CD8-positive, alpha-beta memory T cell (primary cell): ENCODE results near the gene GTF2H2C. TPM values are rescaled to one million over a fixed set of nuclear protein-coding genes. Genes with fewer than 3 reads are reported as not detected.
A peak's percentile ranks its signal among the peaks of the same experiment; 100 is the strongest.
"Not testable (repeated sequence)": the region's sequence is repeated elsewhere in the genome, so short reads cannot be mapped to it uniquely, and the experiment has no call there.

Source experiments
- CTCF ChIA-PET: fragments of 350-600 bp; sonication (Branson Sonifier 250); formaldehyde crosslinking; loops from one replicate; lab custom pipeline; 2021; ENCODE audit warnings: antibody characterized with exemption; lab: Charles Lee
- POLR2A ChIA-PET: fragments of 350-600 bp; sonication (Branson Sonifier 250); formaldehyde crosslinking; loops from one replicate; lab custom pipeline; 2021; ENCODE audit warnings: antibody characterized with exemption; lab: Charles Lee
- DNase-seq, 5 donors: peaks; one replicate each; pipeline versions ENCODE4 v3.0.0 to v3.0.0-alpha.2; 2020 to 2022; ENCODE audit warnings: mixed read lengths in 1 of 5
- H3K27ac ChIP-seq: one replicate; pipeline ENCODE4 v1.7.0; 2013; ENCODE audit warnings: low read depth, mild to moderate bottlenecking, low read length, moderate library complexity
- H3K27me3 ChIP-seq: 2 replicates; pipeline ENCODE4 v1.7.0; 2013; ENCODE audit warnings: low read length, mild to moderate bottlenecking; ENCODE audit not compliant: insufficient read depth, poor library complexity, severe bottlenecking
- H3K36me3 ChIP-seq: 2 replicates; pipeline ENCODE4 v1.7.0; 2013; ENCODE audit warnings: mild to moderate bottlenecking, low read length, moderate library complexity; ENCODE audit not compliant: insufficient read depth
- H3K4me1 ChIP-seq: 2 replicates; pipeline ENCODE4 v1.7.0; 2013; ENCODE audit warnings: mild to moderate bottlenecking, low read length, moderate library complexity; ENCODE audit not compliant: insufficient read depth
- H3K4me3 ChIP-seq: 2 replicates; pipeline ENCODE4 v1.7.0; 2013; ENCODE audit warnings: mild to moderate bottlenecking, low read length
- H3K9me3 ChIP-seq: 2 replicates; pipeline ENCODE4 v1.7.0; 2013; ENCODE audit warnings: mild to moderate bottlenecking, low read length
- H3K27ac Mint-ChIP-seq, 8 donors: one replicate each; pipeline ENCODE4 v1.8.0; 2020 to 2021; ENCODE audit warnings: mixed read lengths in 8 of 8, mild to moderate bottlenecking in 6 of 8, inconsistent platforms in 3 of 8, moderate library complexity in 3 of 8
- H3K27me3 Mint-ChIP-seq, 2 donors: one replicate each; pipeline ENCODE4 v1.8.0; 2020 to 2021; ENCODE audit warnings: mixed read lengths in 2 of 2, mild to moderate bottlenecking in 1 of 2, moderate library complexity in 1 of 2
- H3K36me3 Mint-ChIP-seq, 3 donors: one replicate each; pipeline ENCODE4 v1.8.0; 2020 to 2021; ENCODE audit warnings: mixed read lengths in 3 of 3, inconsistent platforms in 1 of 3, mild to moderate bottlenecking in 1 of 3
- H3K4me1 Mint-ChIP-seq, 3 donors: one replicate each; pipeline ENCODE4 v1.8.0; 2020 to 2021; ENCODE audit warnings: mixed read lengths in 3 of 3, inconsistent platforms in 1 of 3, mild to moderate bottlenecking in 1 of 3
- H3K4me3 Mint-ChIP-seq, 7 donors: one replicate each; pipeline ENCODE4 v1.8.0; 2020 to 2021; ENCODE audit warnings: mixed read lengths in 7 of 7, mild to moderate bottlenecking in 6 of 7, moderate library complexity in 4 of 7, inconsistent platforms in 2 of 7
- H3K9me3 Mint-ChIP-seq, 5 donors: one replicate each; pipeline ENCODE4 v1.8.0; 2020 to 2022; ENCODE audit warnings: mixed read lengths in 5 of 5, mild to moderate bottlenecking in 3 of 5, moderate library complexity in 2 of 5, inconsistent platforms in 1 of 5
- polyA plus RNA-seq: library from polyadenylated mRNA; unstranded; fragments of 300-500 nt; fragmentation: Illumina TruSeq; gene quantifications from one replicate; pipeline ENCODE4 v1.2.3, GENCODE V29; 2021
- total RNA-seq, 2 experiments: library from RNA; stranded (reverse); gene quantifications; one replicate each; pipeline ENCODE4 v1.2.3, GENCODE V29; 2021

The GTF2H2C gene
- total and polyA plus RNA-seq, 3 experiments from 2014 or later: 20.4 to 65.4 (median 59.7) TPM

- H3K4me1 ChIP-seq, H3K27ac Mint-ChIP-seq, H3K36me3 Mint-ChIP-seq, CTCF ChIA-PET, H3K27me3 Mint-ChIP-seq, H3K9me3 ChIP-seq, H3K4me1 Mint-ChIP-seq, H3K9me3 Mint-ChIP-seq, H3K27ac ChIP-seq, POLR2A ChIA-PET, H3K27me3 ChIP-seq, H3K4me3 ChIP-seq, DNase-seq, H3K36me3 ChIP-seq, H3K4me3 Mint-ChIP-seq: not testable (repeated sequence)
Measured at GRCh38 chr5:69596114-69596840, 36.3 kb downstream of the GTF2H2C start.

DNA sequence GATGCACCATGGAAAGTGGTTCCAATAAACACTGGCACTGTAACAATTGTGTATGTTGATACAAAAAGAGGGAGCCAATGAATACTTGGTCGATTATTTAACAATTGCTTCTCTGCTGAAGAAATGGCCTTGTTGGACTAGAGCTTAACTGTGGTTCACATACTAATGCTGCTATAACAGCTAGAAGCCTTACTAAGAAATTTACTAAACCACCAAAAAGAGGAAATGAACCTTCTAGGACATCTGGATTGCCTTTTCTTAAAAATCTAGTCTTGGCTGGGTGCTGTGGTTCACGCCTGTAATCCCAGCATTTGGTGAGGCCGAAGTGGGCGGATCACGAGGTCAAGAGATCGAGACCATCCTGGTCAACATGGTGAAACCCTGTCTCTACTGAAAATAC is 42.0 kb downstream of the GTF2H2C start:
- H3K4me1 ChIP-seq, H3K36me3 Mint-ChIP-seq, H3K4me3 ChIP-seq, H3K27ac ChIP-seq, H3K9me3 ChIP-seq, H3K4me1 Mint-ChIP-seq, H3K27me3 ChIP-seq, H3K36me3 ChIP-seq, DNase-seq, CTCF ChIA-PET, H3K27me3 Mint-ChIP-seq, H3K27ac Mint-ChIP-seq, H3K9me3 Mint-ChIP-seq, POLR2A ChIA-PET, H3K4me3 Mint-ChIP-seq: not testable (repeated sequence)

DNA sequence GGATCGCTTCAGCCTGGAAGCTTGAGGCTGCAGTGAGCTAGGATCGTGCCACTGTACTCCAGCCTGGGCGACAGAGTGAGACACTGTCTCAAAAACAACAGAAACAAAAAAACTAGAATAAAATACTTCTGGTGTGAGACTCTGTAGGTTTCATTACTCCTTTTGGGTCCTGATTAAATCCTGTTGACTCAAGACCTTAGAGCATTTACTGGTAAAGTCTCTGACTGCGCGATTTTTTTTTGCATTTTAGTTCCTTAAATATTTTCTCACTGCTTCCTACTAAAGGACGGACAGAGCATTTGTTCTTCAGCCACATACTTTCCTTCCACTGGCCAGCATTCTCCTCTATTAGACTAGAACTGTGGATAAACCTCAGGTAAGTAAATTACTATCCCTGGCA is 46.8 kb downstream of the GTF2H2C start:
- H3K4me1 ChIP-seq, H3K36me3 Mint-ChIP-seq, CTCF ChIA-PET, H3K4me1 Mint-ChIP-seq, H3K27ac Mint-ChIP-seq, H3K27me3 ChIP-seq, H3K4me3 Mint-ChIP-seq, H3K36me3 ChIP-seq, H3K9me3 ChIP-seq, H3K27me3 Mint-ChIP-seq, POLR2A ChIA-PET, H3K4me3 ChIP-seq, H3K27ac ChIP-seq, DNase-seq, H3K9me3 Mint-ChIP-seq: not testable (repeated sequence)

DNA sequence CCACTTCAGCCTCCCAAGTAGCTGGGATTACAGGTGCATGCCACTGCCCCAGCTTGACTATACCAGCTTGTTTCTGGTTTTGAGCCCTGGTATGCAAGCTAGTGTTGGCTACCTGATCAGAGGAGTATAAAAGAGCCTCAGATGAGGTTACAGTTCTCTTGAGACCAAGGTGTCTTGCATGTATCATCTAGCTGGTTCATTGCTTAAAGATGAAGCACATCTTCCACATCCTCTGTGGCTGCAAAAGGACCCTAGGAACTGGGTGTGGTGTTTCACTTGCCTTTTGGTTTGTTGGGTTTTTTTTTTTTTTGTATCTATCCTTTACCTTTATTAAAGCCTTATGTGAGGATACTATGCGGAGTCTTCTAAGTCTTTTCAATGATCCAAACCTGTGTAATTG is 47.8 kb downstream of the GTF2H2C start:
- CTCF ChIA-PET, H3K36me3 ChIP-seq, H3K4me3 Mint-ChIP-seq, H3K9me3 ChIP-seq, H3K27me3 ChIP-seq, POLR2A ChIA-PET, H3K4me3 ChIP-seq, H3K27ac ChIP-seq, H3K36me3 Mint-ChIP-seq, DNase-seq, H3K27ac Mint-ChIP-seq, H3K4me1 ChIP-seq, H3K27me3 Mint-ChIP-seq, H3K4me1 Mint-ChIP-seq, H3K9me3 Mint-ChIP-seq: not testable (repeated sequence)

DNA sequence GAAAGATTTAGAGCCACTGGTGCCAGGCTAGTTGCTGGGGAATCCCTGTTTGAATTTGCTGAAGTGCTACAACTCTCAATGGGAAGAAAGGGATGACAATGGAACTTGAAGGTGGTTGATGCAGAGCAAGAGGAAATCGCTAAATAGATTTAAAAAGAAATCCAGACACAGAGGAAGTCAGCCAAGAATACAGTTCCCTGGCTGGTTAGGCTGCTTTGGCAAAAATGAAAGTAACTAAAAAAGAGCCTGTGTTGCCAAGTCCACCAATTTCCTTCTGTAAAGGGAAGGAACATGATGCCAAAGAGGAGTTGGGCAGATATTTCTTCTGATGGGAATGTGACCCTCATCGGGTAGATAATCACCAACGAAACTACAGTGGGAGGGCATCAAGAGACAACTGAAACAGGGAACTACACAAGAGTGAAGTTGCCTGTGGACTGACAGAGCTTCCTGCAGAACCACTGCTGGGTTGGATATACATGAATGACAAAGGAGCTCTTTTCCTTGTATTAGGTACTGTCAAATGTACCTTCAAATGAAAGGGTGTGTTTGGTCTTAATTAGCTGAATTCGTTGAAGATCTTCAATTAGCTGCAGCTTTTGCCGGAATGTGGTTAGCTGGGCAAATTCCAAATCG is 49.0 kb downstream of the GTF2H2C start:
- H3K27me3 Mint-ChIP-seq, H3K9me3 ChIP-seq, POLR2A ChIA-PET, H3K4me3 ChIP-seq, H3K36me3 ChIP-seq, CTCF ChIA-PET, H3K27me3 ChIP-seq, H3K27ac Mint-ChIP-seq, H3K9me3 Mint-ChIP-seq, H3K4me1 Mint-ChIP-seq, H3K27ac ChIP-seq, H3K4me3 Mint-ChIP-seq, H3K4me1 ChIP-seq, DNase-seq, H3K36me3 Mint-ChIP-seq: not testable (repeated sequence)

DNA sequence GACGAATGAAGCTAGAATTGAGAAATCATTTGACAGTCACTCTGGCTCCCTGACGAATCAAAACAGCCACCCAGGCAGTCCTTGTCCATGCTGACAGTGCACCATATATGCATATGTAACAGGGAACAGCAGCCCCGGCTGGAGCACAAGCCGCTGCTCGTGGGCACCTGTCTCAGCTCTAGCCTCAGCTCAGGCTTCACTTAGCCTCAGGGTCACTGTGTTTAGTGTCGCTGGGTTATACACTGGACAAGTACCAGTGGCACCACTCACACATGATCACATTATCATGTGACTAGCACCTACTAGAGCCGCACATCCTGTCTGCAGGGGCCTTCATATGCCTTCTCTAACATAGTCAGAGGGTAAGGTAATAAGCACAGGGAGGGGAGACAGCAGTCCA is 54.9 kb downstream of the GTF2H2C start:
- H3K36me3 ChIP-seq, H3K27me3 ChIP-seq, H3K4me1 Mint-ChIP-seq, H3K36me3 Mint-ChIP-seq, POLR2A ChIA-PET, H3K4me3 ChIP-seq, CTCF ChIA-PET, H3K4me3 Mint-ChIP-seq, H3K4me1 ChIP-seq, DNase-seq, H3K27ac Mint-ChIP-seq, H3K27ac ChIP-seq, H3K9me3 Mint-ChIP-seq, H3K9me3 ChIP-seq, H3K27me3 Mint-ChIP-seq: not testable (repeated sequence)

DNA sequence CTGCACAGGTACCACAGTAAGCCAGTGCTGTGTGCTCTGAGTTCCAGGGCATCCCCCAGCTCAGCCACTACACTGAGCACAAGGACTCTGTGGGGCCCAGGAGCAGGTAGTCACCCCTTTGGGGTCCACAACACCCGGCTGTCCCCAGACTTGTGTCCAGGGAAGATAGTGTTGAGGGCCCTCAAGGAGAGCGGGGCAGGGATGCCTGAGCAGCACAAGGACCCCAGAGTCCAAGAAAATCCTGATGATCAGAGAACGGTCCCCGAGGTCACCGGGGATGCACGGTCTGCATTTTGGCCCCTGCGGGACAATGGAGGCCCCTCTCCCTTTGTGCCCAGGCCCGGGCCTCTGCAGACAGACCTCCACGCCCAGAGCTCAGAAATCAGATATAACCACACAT is 71.9 kb downstream of the GTF2H2C start:
- H3K9me3 Mint-ChIP-seq, H3K27me3 ChIP-seq, H3K27me3 Mint-ChIP-seq, CTCF ChIA-PET, H3K4me1 Mint-ChIP-seq, H3K4me3 ChIP-seq, H3K27ac ChIP-seq, H3K4me1 ChIP-seq, H3K27ac Mint-ChIP-seq, H3K36me3 Mint-ChIP-seq, H3K36me3 ChIP-seq, POLR2A ChIA-PET, H3K9me3 ChIP-seq, H3K4me3 Mint-ChIP-seq: not testable (repeated sequence)
- peak in 1 of 5 donors; percentile 20 for DNase-seq
